SJCRH30 (cell line): ENCODE results near the gene PRAC1. TPM values are rescaled to one million over a fixed set of nuclear protein-coding genes. Genes with fewer than 3 reads are reported as not detected.

Experiments
- DNase-seq, 2 experiments: peaks; one replicate each; pipeline ENCODE4 v3.0.0-alpha.2; 2015 to 2020
- H3K27ac ChIP-seq: fragments of 250-450 bp; sonication (Bioruptor Pico); 2 replicates; pipeline ENCODE4 v1.5.1; 2020; ENCODE audit warnings: mild to moderate bottlenecking, moderate library complexity
- H3K27me3 ChIP-seq: fragments of 250-450 bp; sonication (Bioruptor Pico); 2 replicates; pipeline ENCODE4 v1.5.1; 2020; ENCODE audit warnings: mild to moderate bottlenecking, moderate library complexity
- H3K36me3 ChIP-seq: fragments of 250-450 bp; sonication (Bioruptor Pico); 2 replicates; pipeline ENCODE4 v1.5.1; 2020; ENCODE audit warnings: mild to moderate bottlenecking, moderate library complexity
- H3K4me1 ChIP-seq: fragments of 250-450 bp; sonication (Bioruptor Pico); 2 replicates; pipeline ENCODE4 v1.5.1; 2020; ENCODE audit warnings: mild to moderate bottlenecking, moderate library complexity
- H3K4me3 ChIP-seq: fragments of 250-450 bp; sonication (Bioruptor Pico); 2 replicates; pipeline ENCODE4 v1.5.1; 2020; ENCODE audit warnings: mild to moderate bottlenecking, moderate library complexity
- H3K9me3 ChIP-seq: fragments of 250-450 bp; sonication (Bioruptor Pico); replicated peaks from 2 replicates; pipeline ENCODE4 v1.5.1; 2020; ENCODE audit warnings: mild to moderate bottlenecking, moderate library complexity
- total RNA-seq: library from RNA; depleted of rRNA; stranded (reverse); fragments of >200 nt; shearing (Covaris generic); gene quantifications from 2 replicates; pipeline ENCODE4 v1.2.3, GENCODE V29; 2014

The PRAC1 gene
- total RNA-seq, 1 experiment from 2014 or later = not detected

DNA sequence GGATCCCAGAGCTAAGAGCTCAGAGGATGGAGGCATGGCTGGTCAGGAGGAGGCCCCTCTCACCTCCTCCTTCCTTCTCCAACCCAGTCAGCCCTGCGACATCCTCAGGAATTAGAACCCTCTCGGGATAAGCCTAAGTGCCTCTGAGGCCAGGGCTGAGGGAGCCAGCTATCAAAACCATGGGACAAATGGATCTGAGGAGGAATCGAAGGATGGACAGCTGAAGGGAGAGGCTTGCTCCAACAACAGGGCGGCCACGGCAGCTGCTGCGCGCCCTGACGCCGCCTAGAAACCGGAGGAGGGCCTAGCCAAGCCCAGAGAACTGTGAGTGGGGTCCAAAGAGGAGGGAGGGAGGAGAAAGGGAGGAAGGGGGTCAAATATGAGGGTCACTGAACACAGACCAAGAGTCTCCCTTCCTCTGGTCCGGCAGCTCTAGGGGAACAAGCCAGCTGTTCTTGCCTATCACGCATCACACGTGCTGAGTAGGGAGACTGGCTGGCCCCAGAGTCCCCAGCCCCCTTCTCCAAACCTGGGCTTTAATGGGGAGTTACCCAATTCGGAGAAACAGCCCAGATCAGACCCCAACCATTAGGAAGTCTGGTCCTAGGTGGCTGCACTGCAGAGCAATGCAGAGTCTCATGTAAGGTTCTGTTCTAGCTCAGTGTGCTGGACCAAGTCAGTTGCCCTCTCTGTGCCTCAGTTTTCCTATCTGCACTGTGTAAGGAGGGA, 12.2 kb upstream of the PRAC1 start:
- H3K27ac ChIP-seq = peak overlapping the region; percentile 79
- no peaks in the 10 kb centered on the region for H3K27me3 ChIP-seq
- H3K4me1 ChIP-seq = peaks cover 30% of the 10 kb centered on the region
- no peaks in the 10 kb centered on the region for H3K36me3 ChIP-seq
- peak; percentile 92 to 95 for DNase-seq
- H3K9me3 ChIP-seq = no peaks in the 10 kb centered on the region
- H3K4me3 ChIP-seq = peak overlapping the region; percentile 24

DNA sequence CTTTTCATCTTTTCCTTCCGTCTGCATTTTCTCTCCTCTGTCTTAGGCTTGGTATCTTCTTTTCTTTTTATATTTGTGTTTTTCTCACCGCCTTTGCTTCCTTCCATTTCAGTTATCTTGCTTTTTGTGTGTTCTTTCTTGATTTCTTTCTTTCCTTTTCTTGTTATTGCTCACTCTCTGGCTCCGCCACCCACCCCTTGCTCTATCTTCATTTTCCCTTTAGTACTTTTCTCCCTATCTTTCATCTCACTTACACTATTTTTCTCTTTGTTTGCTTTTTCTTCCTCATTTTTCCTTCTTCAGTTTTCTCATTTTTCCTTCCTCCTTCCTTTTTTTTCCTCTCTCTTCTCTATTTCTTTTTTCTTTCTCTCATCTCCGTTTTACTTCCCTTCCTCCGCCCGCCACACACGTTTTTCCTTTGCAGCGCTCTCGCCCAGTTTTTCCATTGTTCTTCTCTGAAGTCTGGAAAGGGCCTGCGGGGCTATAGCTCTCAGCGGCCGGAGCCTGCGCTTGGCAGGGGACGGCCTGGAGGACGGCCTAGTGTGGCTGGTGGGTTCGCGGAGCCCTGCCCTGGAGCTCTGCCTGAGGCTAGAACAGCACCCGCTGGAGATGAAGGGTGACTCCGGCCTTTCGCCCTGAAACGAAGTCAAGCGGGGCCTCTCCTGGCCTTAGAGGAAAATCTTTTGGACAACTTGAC, 11.5 kb upstream of the PRAC1 start:
- H3K4me3 ChIP-seq = peak overlapping the region; percentile 24
- peaks cover 30% of the 10 kb centered on the region for H3K4me1 ChIP-seq
- no peaks in the 10 kb centered on the region for H3K27me3 ChIP-seq
- peak in 1 of 2 experiments; percentile 38 for DNase-seq
- peak overlapping the region; percentile 79 for H3K27ac ChIP-seq
- H3K9me3 ChIP-seq = no peaks in the 10 kb centered on the region
- no peaks in the 10 kb centered on the region for H3K36me3 ChIP-seq

DNA sequence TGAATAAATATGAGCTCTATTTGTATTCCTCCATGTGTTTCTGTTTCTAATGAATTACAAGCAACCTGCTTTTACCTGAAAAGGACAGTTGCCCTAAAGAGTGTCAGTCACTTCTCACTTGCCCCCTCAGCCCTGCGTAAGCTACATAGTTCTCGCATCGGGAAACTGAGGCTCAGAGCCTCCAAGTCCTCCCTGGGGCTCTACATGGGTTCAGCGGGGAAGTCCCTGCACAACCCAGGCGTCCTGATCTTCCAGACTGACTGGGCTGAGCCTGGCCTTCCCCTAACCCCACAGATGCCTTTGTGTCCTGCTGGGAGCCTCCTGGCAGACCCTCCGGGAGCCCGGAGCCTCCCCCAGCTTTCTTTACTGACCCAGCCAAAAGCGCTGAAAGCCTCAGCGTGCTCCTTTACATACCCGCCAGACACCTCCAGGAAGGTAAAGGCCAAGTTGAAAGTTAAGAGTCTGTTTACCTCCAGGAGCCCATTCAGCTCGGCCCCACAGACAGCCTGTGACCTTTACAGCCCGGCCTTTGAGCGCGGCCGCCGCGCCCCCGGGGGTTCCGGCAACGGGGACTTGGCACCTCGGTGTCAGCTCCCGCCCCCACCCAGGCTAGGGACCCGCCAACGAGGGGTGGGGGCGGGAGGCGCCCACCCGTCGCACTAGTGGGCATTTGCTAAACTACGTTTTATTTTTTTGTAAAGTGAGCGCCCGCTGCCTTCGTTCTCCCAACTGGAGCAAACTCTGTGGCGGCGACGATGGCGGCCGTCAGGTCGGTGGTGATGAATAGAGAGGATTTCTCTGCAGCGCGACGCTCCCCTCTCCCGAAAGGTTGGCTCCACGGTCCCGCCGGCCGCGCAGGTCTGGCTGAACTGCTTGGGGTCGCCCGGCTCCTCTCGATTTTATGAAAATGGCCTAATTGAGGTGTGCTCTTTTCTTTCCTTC, 10.6 kb upstream of the PRAC1 start:
- Histone ChIP-seq H3K27ac (no peak overlapping the region), H3K9me3 (no peaks in the 10 kb centered on the region), H3K27me3 (no peaks in the 10 kb centered on the region), H3K4me3 (no peak overlapping the region), H3K4me1 (peaks cover 30% of the 10 kb centered on the region), H3K36me3 (no peaks in the 10 kb centered on the region)
- DNase-seq = no peak

DNA sequence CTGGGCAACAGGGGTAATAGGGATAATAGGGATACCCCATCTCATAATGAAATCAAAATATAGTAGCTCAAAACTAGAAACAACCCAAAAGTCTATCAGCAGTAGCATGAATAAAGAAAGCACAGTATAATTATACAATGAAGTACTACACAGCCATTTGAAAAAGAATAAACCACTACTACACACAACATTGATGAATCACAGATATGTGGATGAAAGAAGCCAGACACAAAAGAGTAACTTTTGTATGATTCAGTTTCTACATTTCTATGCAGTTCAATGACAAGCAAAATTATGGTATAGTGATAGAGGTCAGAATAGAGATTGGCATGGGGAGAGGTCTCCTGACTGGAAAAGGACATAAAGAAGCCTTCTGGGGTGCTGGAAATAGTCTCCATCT, 9.0 kb upstream of the PRAC1 start:
- no peak overlapping the region for H3K4me3 ChIP-seq
- H3K27me3 ChIP-seq = no peaks in the 10 kb centered on the region
- H3K27ac ChIP-seq = no peak overlapping the region
- no peaks in the 10 kb centered on the region for H3K36me3 ChIP-seq
- peaks cover 30% of the 10 kb centered on the region for H3K4me1 ChIP-seq
- H3K9me3 ChIP-seq = no peaks in the 10 kb centered on the region
- no peak for DNase-seq

DNA sequence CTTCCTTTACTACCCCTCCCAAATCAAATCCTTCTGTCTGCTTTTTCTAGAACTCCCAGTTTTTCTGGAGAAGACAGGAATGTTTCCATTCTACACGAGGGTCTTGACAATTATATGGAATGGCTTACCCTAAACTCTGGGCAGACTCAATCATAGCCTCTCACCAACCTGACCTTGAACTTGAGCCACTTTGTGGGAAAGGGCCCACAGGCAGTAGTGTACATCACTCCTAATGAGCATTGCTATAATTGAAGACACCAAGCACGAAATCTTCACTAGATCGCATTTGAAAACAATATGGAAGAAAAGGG, 7.9 kb upstream of the PRAC1 start:
- Histone ChIP-seq H3K4me3 (no peak overlapping the region), H3K36me3 (no peaks in the 10 kb centered on the region), H3K4me1 (peaks cover 28% of the 10 kb centered on the region), H3K9me3 (no peaks in the 10 kb centered on the region), H3K27ac (no peak overlapping the region; the same call in 1 of the 2 replicates), H3K27me3 (no peaks in the 10 kb centered on the region)
- no peak for DNase-seq

DNA sequence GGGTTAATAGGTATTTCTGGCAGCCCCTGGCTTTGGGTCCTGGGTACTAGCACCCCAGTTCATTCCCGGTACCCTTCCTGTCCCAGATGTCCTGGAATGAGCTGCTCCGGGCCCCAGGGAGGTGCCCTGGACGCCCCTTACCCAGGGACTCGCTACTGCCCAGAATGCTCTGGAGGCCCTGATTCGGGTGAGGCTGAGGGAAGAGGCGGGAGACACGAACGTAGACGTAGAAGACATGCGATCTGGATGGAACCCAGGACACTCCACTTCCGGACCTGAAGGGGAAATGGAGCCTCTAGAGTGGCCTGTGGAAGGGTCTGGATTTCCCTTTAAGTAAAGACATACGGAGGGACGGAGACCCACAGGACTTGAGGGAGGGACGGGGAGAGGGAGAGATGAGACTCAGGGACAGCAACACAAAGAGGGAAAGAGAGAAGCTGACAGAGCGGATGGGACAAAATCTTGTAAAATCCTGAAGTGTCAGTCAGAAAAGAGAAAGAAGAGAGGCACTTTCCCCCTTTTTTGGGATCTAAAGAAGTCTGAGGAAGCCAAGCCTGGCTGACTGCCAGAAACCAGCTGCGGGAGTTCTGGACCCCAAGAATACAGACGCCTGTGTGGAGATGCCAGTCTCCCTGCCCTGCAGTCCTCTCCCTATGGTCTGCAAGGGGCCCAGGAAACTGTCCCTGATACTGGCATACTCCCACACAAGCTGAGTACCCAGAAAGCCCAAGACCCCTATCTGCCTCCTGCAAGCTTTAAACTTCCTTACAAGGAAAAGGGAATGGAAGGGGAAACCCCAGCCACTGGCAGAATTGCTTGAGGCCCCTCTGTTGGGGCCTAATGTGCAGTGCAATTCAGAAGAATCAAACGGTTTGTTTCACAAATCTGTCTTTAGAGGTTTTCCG, 7.3 kb upstream of the PRAC1 start:
- H3K36me3 ChIP-seq = no peaks in the 10 kb centered on the region
- H3K4me1 ChIP-seq = peaks cover 22% of the 10 kb centered on the region
- no peaks in the 10 kb centered on the region for H3K9me3 ChIP-seq
- peak overlapping the region; percentile 75 for H3K27ac ChIP-seq
- peak overlapping the region; percentile 62 for H3K4me3 ChIP-seq
- no peaks in the 10 kb centered on the region for H3K27me3 ChIP-seq
- peak; percentile 71 to 78 for DNase-seq

DNA sequence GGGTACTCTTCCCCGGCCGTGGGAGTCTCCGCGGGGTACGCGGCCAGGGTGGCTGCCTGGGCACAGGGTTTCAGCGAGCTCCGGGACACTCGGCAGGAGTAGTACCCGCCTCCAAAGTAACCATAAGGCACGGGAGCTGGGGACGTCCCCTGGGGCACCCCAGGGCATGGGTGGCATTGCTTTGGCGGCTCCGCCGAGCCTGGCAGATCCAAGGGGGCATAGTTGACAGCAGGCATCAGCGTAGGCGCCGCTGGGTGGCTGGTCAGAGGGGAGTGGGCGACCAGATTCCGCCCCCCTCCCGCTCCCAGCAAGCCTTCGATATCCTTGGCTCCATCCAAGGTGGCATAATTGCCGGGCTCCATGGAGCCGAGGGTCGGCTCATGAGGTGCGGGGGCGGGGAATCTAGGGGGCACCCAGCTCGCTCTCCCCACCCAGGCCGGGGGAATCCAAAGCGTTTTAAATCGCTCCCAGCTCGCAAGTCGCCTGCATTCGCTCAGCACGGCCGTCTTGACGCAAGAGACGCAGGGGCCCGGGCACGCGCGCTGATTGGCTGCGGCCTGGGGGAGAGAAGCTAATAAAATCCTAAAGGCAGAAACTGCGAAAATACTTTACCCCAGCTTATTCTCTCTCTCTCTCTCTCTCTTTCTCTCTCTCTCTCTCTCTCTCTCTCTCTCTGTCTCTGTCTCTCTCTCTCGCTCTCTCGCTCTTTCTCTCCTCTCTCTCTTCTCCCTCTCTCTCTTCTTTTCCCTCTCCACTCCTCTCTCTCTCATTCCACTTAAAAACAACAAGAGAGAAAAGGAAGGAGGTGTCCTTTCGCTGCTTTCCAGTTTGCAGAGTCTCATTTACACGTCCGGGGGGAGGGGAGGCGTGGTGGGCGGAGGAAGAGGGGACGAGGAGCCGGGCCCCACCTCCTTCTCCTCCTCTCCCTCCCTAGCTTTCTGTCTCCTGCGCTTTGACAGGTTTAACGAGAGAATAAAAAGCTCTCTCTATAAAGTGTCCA, 6.2 kb upstream of the PRAC1 start, which contains the start of gene HOXB13:
Gene HOXB13 (minus strand): TSS at position 519 of the 1,000 bp plus-strand sequence. CDS start 157 bp downstream, at position 362.
- Histone ChIP-seq H3K4me1 (peaks cover 12% of the 10 kb centered on the region), H3K36me3 (no peaks in the 10 kb centered on the region), H3K9me3 (no peaks in the 10 kb centered on the region), H3K4me3 (peak within 1 kb of the TSS; percentile 62), H3K27ac (peak within 1 kb of the TSS; percentile 75), H3K27me3 (no peaks in the 10 kb centered on the region)
- peak; percentile 90 to 91 for DNase-seq

DNA sequence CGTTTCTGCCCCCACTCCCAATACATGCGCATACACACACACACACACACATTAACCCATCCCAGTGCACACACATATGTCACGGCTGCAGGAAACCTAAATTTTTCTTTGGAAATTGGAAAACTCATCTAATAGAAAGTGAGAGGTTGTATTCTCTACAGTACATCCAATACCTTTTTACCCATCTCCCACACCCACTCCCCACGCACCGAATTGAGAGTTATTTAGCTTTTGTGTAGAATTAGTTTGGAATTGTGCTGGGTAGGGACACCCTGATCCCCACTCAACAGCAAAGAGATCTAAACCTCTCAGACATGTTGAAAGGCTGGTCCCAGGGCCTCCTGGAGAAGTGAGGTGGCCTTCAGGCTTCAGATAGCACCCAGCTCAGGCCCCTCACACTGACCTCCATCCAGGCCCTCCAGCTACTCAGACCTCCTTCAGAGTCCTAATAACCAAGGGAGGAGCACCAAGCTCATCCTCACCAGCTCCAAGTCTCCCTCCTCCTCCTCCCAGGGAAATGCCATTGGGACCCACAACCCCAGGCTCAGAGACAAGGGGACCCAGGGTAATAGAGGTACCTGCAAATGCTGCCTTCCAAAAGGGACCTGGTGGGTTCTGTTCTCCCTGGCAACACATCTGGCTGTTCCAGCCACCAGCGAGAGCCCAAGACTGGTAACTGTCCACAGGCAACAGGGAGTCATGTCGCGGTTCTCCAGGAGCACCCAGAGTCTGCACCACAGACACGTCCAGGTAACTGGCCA, 5.3 kb upstream of the PRAC1 start:
- Histone ChIP-seq H3K9me3 (no peaks in the 10 kb centered on the region), H3K27ac (no peak overlapping the region), H3K27me3 (no peaks in the 10 kb centered on the region), H3K4me3 (peak overlapping the region; percentile 62), H3K4me1 (peaks cover 9% of the 10 kb centered on the region; the same call in 1 of the 2 replicates), H3K36me3 (no peaks in the 10 kb centered on the region)
- DNase-seq = no peak

DNA sequence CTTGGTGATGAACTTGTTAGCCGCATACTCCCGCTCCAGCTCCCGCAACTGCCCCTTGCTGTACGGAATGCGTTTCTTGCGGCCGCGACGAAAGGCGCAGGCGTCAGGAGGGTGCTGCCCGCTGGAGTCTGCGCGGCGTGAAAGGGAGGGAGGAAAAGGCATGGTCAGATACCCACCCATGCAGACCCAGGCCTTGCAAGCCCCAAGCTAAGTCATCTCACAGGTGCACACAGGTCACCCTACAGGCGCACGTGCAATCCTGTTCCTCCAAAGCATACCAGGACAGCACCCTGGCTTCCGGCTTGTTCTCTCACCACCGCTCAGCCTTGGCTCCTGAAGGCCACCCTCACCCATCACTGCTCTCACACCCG, 4.6 kb upstream of the PRAC1 start:
- Histone ChIP-seq H3K4me3 (no peak overlapping the region), H3K4me1 (peaks cover 9% of the 10 kb centered on the region; the same call in 1 of the 2 replicates), H3K27ac (no peak overlapping the region), H3K36me3 (no peaks in the 10 kb centered on the region), H3K27me3 (no peaks in the 10 kb centered on the region), H3K9me3 (no peaks in the 10 kb centered on the region)
- no peak for DNase-seq

DNA sequence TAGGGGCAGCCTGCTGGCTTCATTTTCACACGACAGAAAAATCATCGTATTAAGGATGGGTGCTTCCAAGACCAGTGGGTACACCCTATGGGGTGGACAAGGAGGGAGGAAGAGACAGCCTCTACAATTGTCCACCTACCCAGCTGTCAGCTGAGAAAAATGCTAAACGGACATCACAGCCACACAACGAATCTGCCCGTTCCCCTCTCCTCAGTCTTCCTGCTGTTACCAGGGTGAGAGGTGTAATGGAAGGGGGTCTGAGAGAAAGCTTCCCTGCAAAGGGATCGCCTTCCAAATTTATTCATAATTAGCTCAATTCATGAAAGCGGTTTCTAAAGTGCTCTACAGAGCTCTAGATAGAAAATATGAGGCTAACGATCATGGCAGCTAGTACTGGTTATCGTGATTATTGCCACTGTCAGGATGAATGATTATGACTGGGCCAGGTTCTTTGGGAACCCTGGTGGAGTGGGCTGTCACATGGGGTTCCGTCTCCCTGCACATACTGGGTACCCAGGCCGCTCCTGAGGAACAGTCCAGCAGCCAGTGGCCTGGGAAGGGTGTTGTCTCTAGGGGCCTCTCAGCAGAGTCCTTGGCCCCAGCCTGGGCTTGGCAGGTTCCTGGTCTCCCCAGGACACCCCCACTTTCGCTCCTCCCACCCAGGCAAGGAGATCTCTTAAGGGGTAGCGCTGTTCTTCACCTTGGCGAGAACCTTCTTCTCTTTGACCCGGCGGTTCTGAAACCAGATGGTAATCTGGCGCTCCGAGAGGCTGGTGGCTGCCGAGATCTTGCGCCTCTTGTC, 4.0 kb upstream of the PRAC1 start:
- Histone ChIP-seq H3K27me3 (no peaks in the 10 kb centered on the region), H3K9me3 (no peaks in the 10 kb centered on the region), H3K4me3 (no peak overlapping the region), H3K4me1 (peaks cover 9% of the 10 kb centered on the region; the same call in 1 of the 2 replicates), H3K36me3 (no peaks in the 10 kb centered on the region), H3K27ac (no peak overlapping the region)
- no peak for DNase-seq

DNA sequence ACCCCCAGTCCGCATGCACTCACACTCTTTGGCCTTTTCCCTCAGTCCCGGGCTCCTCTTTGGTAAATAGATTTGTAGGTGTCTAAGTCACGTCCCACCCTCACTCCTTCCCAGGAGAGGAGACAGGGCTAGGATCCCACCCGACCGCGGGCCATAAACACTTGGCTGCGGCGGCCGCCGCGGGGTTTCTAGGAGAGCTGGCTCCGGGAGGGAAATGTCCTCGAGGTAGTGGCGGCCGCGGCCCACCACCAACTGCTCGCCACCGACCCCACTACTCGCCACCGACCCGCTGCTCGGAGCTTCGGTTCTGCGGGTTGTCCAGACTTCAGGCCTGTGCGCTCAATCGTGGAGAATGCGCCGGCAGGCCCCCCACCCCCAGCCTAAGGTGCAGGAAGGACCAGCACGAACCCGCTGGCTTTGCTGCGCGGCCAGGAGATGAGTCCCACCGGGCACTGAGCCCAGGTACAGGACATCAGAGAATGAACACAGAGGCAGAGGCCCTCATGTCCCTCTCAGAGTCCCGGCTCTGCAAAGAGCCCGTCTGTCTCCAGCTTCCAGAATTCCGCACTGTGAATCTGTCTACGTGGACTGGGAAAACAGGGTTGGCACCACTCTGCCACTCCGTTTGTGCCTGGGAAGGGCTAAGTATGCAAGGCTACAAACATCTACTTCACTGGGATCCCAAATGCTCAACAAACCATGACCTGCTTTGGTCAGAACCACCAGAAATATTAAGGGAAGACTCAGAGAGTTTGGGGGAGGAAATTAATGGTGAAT, 3.2 kb upstream of the PRAC1 start:
- H3K27me3 ChIP-seq = no peaks in the 10 kb centered on the region
- H3K27ac ChIP-seq = no peak overlapping the region
- no peak for DNase-seq
- no peaks in the 10 kb centered on the region for H3K9me3 ChIP-seq
- no peak overlapping the region for H3K4me3 ChIP-seq
- H3K4me1 ChIP-seq = peaks cover 8% of the 10 kb centered on the region; the same call in 1 of the 2 replicates
- H3K36me3 ChIP-seq = no peaks in the 10 kb centered on the region
